ENCODE results near the gene IL10RB. TPM values are rescaled to one million over a fixed set of nuclear protein-coding genes. Genes with fewer than 3 reads are reported as not detected.

IL10RB gene
- total and polyA plus RNA-seq, 10 of the 15 experiments (the other 5 are each of a cell fraction or from before 2014, with no cell fraction given): 15.0 to 55.1 (median 34.9) TPM

DNA sequence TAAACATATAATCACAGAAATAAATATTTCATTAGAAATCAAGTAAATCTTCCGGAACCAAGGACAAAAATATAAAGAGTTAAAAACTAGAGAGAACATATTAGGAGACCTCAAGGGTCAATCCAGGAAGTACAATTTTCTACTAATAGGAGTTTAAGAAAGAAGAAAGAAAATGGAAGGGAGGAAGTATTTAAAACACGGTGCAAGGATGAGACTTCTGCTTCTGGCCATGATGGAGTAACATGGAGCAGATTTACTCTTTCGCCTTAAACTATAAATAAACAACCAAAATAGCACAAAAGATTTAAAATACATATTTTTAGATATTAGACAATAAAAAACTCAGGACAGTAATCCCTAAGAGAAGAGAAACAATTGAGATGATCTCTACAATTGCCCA lies 46.0 kb downstream of the IL10RB start:
- Histone ChIP-seq H3K27me3 (replicated peaks in 1 of 2; ENCODE audit: control insufficient read depth in 2 of 2, insufficient read depth in 2 of 2, low read length in 1 of 2) (no peaks in the 10 kb centered on the region), H3K9ac (ENCODE audit: control insufficient read depth, insufficient read depth, low read length) (no peak overlapping the region), H2AFZ (ENCODE audit: control insufficient read depth, low read depth, low read length) (no peak overlapping the region), H3K4me3 (no peak overlapping the region), H3K4me1 (ENCODE audit: control insufficient read depth, insufficient read depth, low read length) (peaks cover 21% of the 10 kb centered on the region), H4K20me1 (ENCODE audit: control insufficient read depth, insufficient read depth) (no peaks in the 10 kb centered on the region), H3K27ac (ENCODE audit: control insufficient read depth, insufficient read depth) (no peak overlapping the region), H3K79me2 (ENCODE audit: control insufficient read depth, insufficient read depth, low read length) (no peaks in the 10 kb centered on the region), H3K36me3 (ENCODE audit: control insufficient read depth in 2 of 2, insufficient read depth in 2 of 2, low read length in 1 of 2) (no peaks in the 10 kb centered on the region), H3K4me2 (ENCODE audit: control insufficient read depth, insufficient read depth) (no peak overlapping the region), H3K9me3 (replicated peaks; ENCODE audit: control insufficient read depth, insufficient read depth, low read length) (peaks cover 7% of the 10 kb centered on the region; the same call in 2 of the 3 replicates)
- DNase-seq (ENCODE audit: low read depth, low spot score) (no peak), ATAC-seq (no peak), FAIRE-seq (no peak)
- RAD21 ChIA-PET (ENCODE audit: unreplicated experiment): interaction anchor here (1.5 to 2.5 kb wide), 2 partner anchors 13 to 83 kb away, joined by 4 to 9 read pairs; partner anchors contain the start of genes IFNAR1 and IFNAR2
- POLR2A ChIA-PET: no interaction called here
- TF ChIP-seq NFYA (IDR thresholded peaks at IDR 0.05; ENCODE audit: borderline replicate concordance, low read depth, low read length): no peak
- no peak for TF ChIP-seq SMC3 (IDR thresholded peaks at IDR 0.05; ENCODE audit: borderline replicate concordance, low read length)
- no peak for TF ChIP-seq EZH2 (IDR thresholded peaks at IDR 0.05; ENCODE audit: borderline replicate concordance, control insufficient read depth, low read depth, low read length)
- no peak for TF ChIP-seq SPI1 (IDR thresholded peaks at IDR 0.05; ENCODE audit: borderline replicate concordance, insufficient read depth, low read depth, low read length)
- TF ChIP-seq ZBED1 (IDR thresholded peaks at IDR 0.05; ENCODE audit: borderline replicate concordance): no peak
- intact Hi-C loops (cut with micrococcal nuclease; ENCODE audit: unreplicated experiment): no loop called here
- in situ Hi-C loops (cut with MboI): no loop called here
- CTCF ChIA-PET: interaction anchor here (1.3 to 2.1 kb wide), 2 partner anchors 13 to 115 kb away, joined by 3 to 5 read pairs; partner anchors contain the start of gene IFNAR1
- BruUV-seq (replicated peaks): no TSS peak
- 99% methylated on average over 3 of the region's 3 CpGs for WGBS (ENCODE audit: insufficient coverage, insufficient replicate concordance, low lambda C conversion rate, missing lambda C conversion rate)
- SMC1A ChIA-PET (ENCODE audit: uncharacterized antibody, unreplicated experiment): interaction anchor here (3.2 kb wide), 1 partner anchor 19 kb away, joined by 9 read pairs; no protein-coding TSS in a partner anchor

DNA sequence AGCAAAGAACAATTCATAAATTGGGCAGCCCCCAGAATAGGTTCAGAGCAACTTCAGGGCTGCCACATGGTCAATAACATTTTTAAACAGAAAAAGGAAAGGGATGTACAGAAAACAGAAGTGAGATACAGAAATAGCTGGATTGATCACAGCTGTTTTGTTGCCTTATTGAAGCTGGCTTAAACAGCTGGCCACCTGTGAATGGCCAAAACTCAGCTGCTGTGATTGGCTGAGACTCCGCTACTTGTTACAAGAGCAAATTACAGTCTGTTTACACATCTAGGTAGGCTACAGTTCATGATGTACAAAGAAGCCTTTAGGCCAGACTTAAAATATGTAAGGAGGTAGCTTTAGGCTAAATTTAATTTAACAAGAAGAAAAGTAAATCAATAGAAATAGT lies 47.0 kb downstream of the IL10RB start:
- Histone ChIP-seq H3K4me3 (no peak overlapping the region), H3K27ac (ENCODE audit: control insufficient read depth, insufficient read depth) (no peak overlapping the region), H3K9me3 (replicated peaks; ENCODE audit: control insufficient read depth, insufficient read depth, low read length) (peaks cover 7% of the 10 kb centered on the region; the same call in 2 of the 3 replicates), H3K9ac (ENCODE audit: control insufficient read depth, insufficient read depth, low read length) (no peak overlapping the region), H2AFZ (ENCODE audit: control insufficient read depth, low read depth, low read length) (no peak overlapping the region), H3K27me3 (replicated peaks in 1 of 2; ENCODE audit: control insufficient read depth in 2 of 2, insufficient read depth in 2 of 2, low read length in 1 of 2) (no peaks in the 10 kb centered on the region), H3K36me3 (ENCODE audit: control insufficient read depth in 2 of 2, insufficient read depth in 2 of 2, low read length in 1 of 2) (no peaks in the 10 kb centered on the region), H4K20me1 (ENCODE audit: control insufficient read depth, insufficient read depth) (no peaks in the 10 kb centered on the region), H3K4me1 (ENCODE audit: control insufficient read depth, insufficient read depth, low read length) (peaks cover 17% of the 10 kb centered on the region), H3K4me2 (ENCODE audit: control insufficient read depth, insufficient read depth) (no peak overlapping the region), H3K79me2 (ENCODE audit: control insufficient read depth, insufficient read depth, low read length) (no peaks in the 10 kb centered on the region)
- ChIA-PET RAD21 (ENCODE audit: unreplicated experiment) (interaction anchor here (1.5 to 2.5 kb wide), 3 partner anchors 12 to 108 kb away, joined by 4 to 9 read pairs (median 4); partner anchors contain the start of genes IFNAR1 and IFNAR2), POLR2A (no interaction called here), CTCF (interaction anchor here (0.9 to 2.1 kb wide), 3 partner anchors 12 to 116 kb away, joined by 3 to 5 read pairs (median 4); partner anchors contain the start of gene IFNAR1), SMC1A (ENCODE audit: uncharacterized antibody, unreplicated experiment) (interaction anchor here (0.6 to 1.6 kb wide), 5 partner anchors 12 to 630 kb away, joined by 3 to 5 read pairs (median 3); partner anchors contain the start of gene IFNAR1)
- in situ Hi-C loops (cut with MboI) (no loop called here), intact Hi-C loops (cut with micrococcal nuclease; ENCODE audit: unreplicated experiment) (no loop called here)
- ATAC-seq (no peak), FAIRE-seq (no peak), DNase-seq (ENCODE audit: low read depth, low spot score) (no peak)
- no TSS peak for BruUV-seq (replicated peaks)
- WGBS (ENCODE audit: insufficient coverage, insufficient replicate concordance, low lambda C conversion rate, missing lambda C conversion rate): 87% methylated on average over 1 of the region's 1 CpG
- TF ChIP-seq, protein P1, sequence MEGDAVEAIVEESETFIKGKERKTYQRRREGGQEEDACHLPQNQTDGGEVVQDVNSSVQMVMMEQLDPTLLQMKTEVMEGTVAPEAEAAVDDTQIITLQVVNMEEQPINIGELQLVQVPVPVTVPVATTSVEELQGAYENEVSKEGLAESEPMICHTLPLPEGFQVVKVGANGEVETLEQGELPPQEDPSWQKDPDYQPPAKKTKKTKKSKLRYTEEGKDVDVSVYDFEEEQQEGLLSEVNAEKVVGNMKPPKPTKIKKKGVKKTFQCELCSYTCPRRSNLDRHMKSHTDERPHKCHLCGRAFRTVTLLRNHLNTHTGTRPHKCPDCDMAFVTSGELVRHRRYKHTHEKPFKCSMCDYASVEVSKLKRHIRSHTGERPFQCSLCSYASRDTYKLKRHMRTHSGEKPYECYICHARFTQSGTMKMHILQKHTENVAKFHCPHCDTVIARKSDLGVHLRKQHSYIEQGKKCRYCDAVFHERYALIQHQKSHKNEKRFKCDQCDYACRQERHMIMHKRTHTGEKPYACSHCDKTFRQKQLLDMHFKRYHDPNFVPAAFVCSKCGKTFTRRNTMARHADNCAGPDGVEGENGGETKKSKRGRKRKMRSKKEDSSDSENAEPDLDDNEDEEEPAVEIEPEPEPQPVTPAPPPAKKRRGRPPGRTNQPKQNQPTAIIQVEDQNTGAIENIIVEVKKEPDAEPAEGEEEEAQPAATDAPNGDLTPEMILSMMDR (IDR thresholded peaks at IDR 0.05 in 2 of 3, conservative IDR thresholded peaks at IDR 0.05 in 1 of 3; ENCODE audit: control insufficient read depth in 2 of 3, extremely low read depth in 1 of 3, insufficient read depth in 1 of 3, low read depth in 3 of 3, low read length in 3 of 3): no peak
- TF ChIP-seq CEBPB (IDR thresholded peaks at IDR 0.05; ENCODE audit: borderline replicate concordance in 1 of 2, low read depth in 2 of 2, low read length in 2 of 2) (no peak), ASH2L (IDR thresholded peaks at IDR 0.05; ENCODE audit: borderline replicate concordance, low read depth) (no peak), MEF2B (IDR thresholded peaks at IDR 0.05; ENCODE audit: partially characterized antibody, poor library complexity, severe bottlenecking) (no peak), MTA3 (IDR thresholded peaks at IDR 0.05; ENCODE audit: borderline replicate concordance, low read length) (no peak), CBFB (IDR thresholded peaks at IDR 0.05; ENCODE audit: low read depth) (no peak), TCF12 (IDR thresholded peaks at IDR 0.05; ENCODE audit: low read depth, low read length) (peak; percentile 85), ATF7 (IDR thresholded peaks at IDR 0.05; ENCODE audit: low read depth) (no peak), RUNX3 (IDR thresholded peaks at IDR 0.05; ENCODE audit: low read length) (no peak)
